B cell (primary cell): ENCODE data around the gene GSTP1. TPM values are rescaled to one million over a fixed set of nuclear protein-coding genes. Genes with fewer than 3 reads are reported as not detected.

Source experiments
- ATAC-seq: fragments of 200-7000 bp; cut with Tn5 transposase; one replicate; pipeline ENCODE4 v1.10.0; 2021; ENCODE audit warnings: low read depth, mild to moderate bottlenecking, moderate number of reproducible peaks, moderate library complexity
- CTCF ChIA-PET: fragments of 350-600 bp; sonication (Branson Sonifier 250); formaldehyde crosslinking; loops from one replicate; lab custom pipeline; 2021; ENCODE audit warnings: antibody characterized with exemption, inconsistent platforms; lab: Charles Lee
- POLR2A ChIA-PET: fragments of 350-600 bp; sonication (Branson Sonifier 250); formaldehyde crosslinking; loops from one replicate; lab custom pipeline; 2021; ENCODE audit warnings: antibody characterized with exemption; lab: Charles Lee
- DNase-seq: peaks from one replicate; pipeline ENCODE4 v3.0.0; 2013
- H2AFZ ChIP-seq: 2 replicates; pipeline ENCODE4 v1.6.1; 2012; ENCODE audit warnings: mild to moderate bottlenecking, low read depth, low read length; ENCODE audit not compliant: insufficient read depth, poor library complexity, severe bottlenecking
- H3K27ac ChIP-seq, 2 donors: 1 replicate in 1 of 2; 2 replicates in 1 of 2; pipeline ENCODE4 v1.5.1; 2012 to 2013; ENCODE audit warnings: low read length in 2 of 2, mild to moderate bottlenecking in 2 of 2, moderate library complexity in 1 of 2
- H3K27me3 ChIP-seq, 4 experiments: fragments of 200-600 bp in 1 of 4; sonication (generic) in 1 of 4; replicated peaks in 1 of 4; 1 replicate in 2 of 4; 2 replicates in 2 of 4; pipeline versions ENCODE4 v1.6.1 to v1.7.0; 2013 to 2016; ENCODE audit warnings: low read length in 3 of 4, mild to moderate bottlenecking in 2 of 4, mixed read lengths in 1 of 4, moderate library complexity in 1 of 4; ENCODE audit not compliant: insufficient read depth in 4 of 4, control insufficient read depth in 3 of 4; ENCODE audit errors: control extremely low read depth in 1 of 4
- H3K36me3 ChIP-seq, 2 experiments: replicated peaks in 1 of 2; 1 replicate in 1 of 2; 2 replicates in 1 of 2; pipeline versions ENCODE4 v1.6.1 to v1.7.1; 2013; ENCODE audit warnings: low read length in 1 of 2; ENCODE audit not compliant: insufficient read depth in 2 of 2, control insufficient read depth in 1 of 2; ENCODE audit errors: control extremely low read depth in 1 of 2, extremely low read depth in 1 of 2
- H3K4me1 ChIP-seq, 2 donors: fragments of 200-600 bp in 1 of 2; sonication (generic) in 1 of 2; 1 replicate in 1 of 2; 2 replicates in 1 of 2; pipeline versions ENCODE4 v1.5.1 to v1.6.1; 2013 to 2017; ENCODE audit warnings: low read length in 2 of 2; ENCODE audit not compliant: control insufficient read depth in 2 of 2, insufficient read depth in 2 of 2
- H3K4me2 ChIP-seq: replicated peaks from 2 replicates; pipeline ENCODE3; 2012; ENCODE audit warnings: mild to moderate bottlenecking, low read depth, low read length; ENCODE audit not compliant: poor library complexity, severe bottlenecking
- H3K4me3 ChIP-seq, 5 experiments: fragments of 200-600 bp in 1 of 5; sonication (generic) in 1 of 5; 1 replicate in 3 of 5; 2 replicates in 2 of 5; pipeline versions ENCODE4 v1.5.1 to v1.7.0; 2011 to 2016; ENCODE audit warnings: low read length in 4 of 5, mild to moderate bottlenecking in 4 of 5, low read depth in 2 of 5, control low read depth in 1 of 5, moderate library complexity in 1 of 5; ENCODE audit not compliant: insufficient read depth in 1 of 5; ENCODE audit errors: control extremely low read depth in 1 of 5, extremely low read depth in 1 of 5
- H3K79me2 ChIP-seq: fragments of 200-600 bp; sonication (generic); one replicate; pipeline ENCODE4 v1.6.0; 2016; ENCODE audit warnings: low read length; ENCODE audit not compliant: control insufficient read depth, insufficient read depth
- H3K9ac ChIP-seq: fragments of 200-600 bp; sonication (generic); 2 replicates; pipeline ENCODE4 v1.6.1; 2017; ENCODE audit warnings: mild to moderate bottlenecking, low read length, moderate library complexity
- H3K9me3 ChIP-seq, 3 donors: one replicate each; pipeline versions ENCODE4 v1.6.1 to v1.7.1; 2013; ENCODE audit warnings: low read length in 2 of 3; ENCODE audit not compliant: control insufficient read depth in 2 of 3, insufficient read depth in 1 of 3; ENCODE audit errors: control extremely low read depth in 1 of 3
- H4K20me1 ChIP-seq: 2 replicates; pipeline ENCODE4 v1.6.0; 2012; ENCODE audit warnings: mild to moderate bottlenecking, low read length; ENCODE audit not compliant: insufficient read depth, control insufficient read depth, poor library complexity, severe bottlenecking
- H3K27ac Mint-ChIP-seq: one replicate; pipeline ENCODE4 v1.8.0; 2021; ENCODE audit warnings: mixed read lengths
- H3K27me3 Mint-ChIP-seq: one replicate; pipeline ENCODE4 v1.8.0; 2021; ENCODE audit warnings: mixed read lengths
- H3K4me1 Mint-ChIP-seq: one replicate; pipeline ENCODE4 v1.8.0; 2021; ENCODE audit warnings: mixed read lengths
- H3K4me3 Mint-ChIP-seq: one replicate; pipeline ENCODE4 v1.8.0; 2021; ENCODE audit warnings: mixed read lengths
- H3K9me3 Mint-ChIP-seq: one replicate; pipeline ENCODE4 v1.8.0; 2022; ENCODE audit warnings: mixed read lengths; ENCODE audit not compliant: insufficient read depth
- CTCF ChIP-seq: fragments of 200-600 bp; IDR thresholded peaks from one replicate; pipeline ENCODE4 v1.8.0; 2022; ENCODE audit warnings: antibody characterized with exemption, mild to moderate bottlenecking
- EZH2 ChIP-seq: IDR thresholded peaks from 2 replicates; pipeline ENCODE4 v1.6.1; 2012; ENCODE audit warnings: borderline replicate concordance, low read depth, mild to moderate bottlenecking, moderate library complexity, low read length; ENCODE audit not compliant: insufficient read depth, poor library complexity, severe bottlenecking
- WGBS: methylation state at CpG from one replicate; pipeline ENCODE4 v1.1.5; 2013; ENCODE audit warnings: missing lambda C conversion rate; ENCODE audit not compliant: insufficient coverage; 5-methylcytosine and 5-hydroxymethylcytosine counted together
- intact Hi-C: fragments of 100-400 bp; cut with micrococcal nuclease; formaldehyde crosslinking; loops from one replicate; pipeline ENCODE4 v1.10.0; 2022
- polyA plus RNA-seq: library from polyadenylated mRNA; depleted of rRNA; stranded (reverse); fragments of >200 nt; gene quantifications from 2 replicates; pipeline ENCODE4 v1.2.3, GENCODE V29; 2012
- total RNA-seq, 2 donors: library from RNA; stranded (reverse); fragments of 120-200 nt in 1 of 2; gene quantifications; 1 replicate in 1 of 2; 2 replicates in 1 of 2; pipeline versions ENCODE4 v1.2.3 to v1.2.4, GENCODE V29; 2013 to 2022

The GSTP1 gene
- total and polyA plus RNA-seq, 2 donors (not counting 1 experiment from before 2014, with no cell fraction given): 200 to 313 TPM

GRCh38 chr11:67611165-67611564 lies 27.6 kb downstream of the GSTP1 start:
- peaks cover 49% of the 10 kb centered on the region for H3K4me1 Mint-ChIP-seq
- H3K9ac ChIP-seq: no peak overlapping the region
- H3K36me3 ChIP-seq: peaks cover 0 to 45% of the 10 kb centered on the region in 2 experiments
- no peak overlapping the region for H3K27ac Mint-ChIP-seq
- no peak for TF ChIP-seq EZH2
- TF ChIP-seq CTCF: no peak
- no peak for ATAC-seq
- intact Hi-C loops: loop anchor here (5.0 kb wide), 1 partner anchor 36 kb away; no protein-coding TSS in a partner anchor
- H3K4me3 ChIP-seq: no peak overlapping the region
- H3K27ac ChIP-seq: no peak overlapping the region
- H3K4me2 ChIP-seq: no peak overlapping the region
- CTCF ChIA-PET: no interaction called here
- no peaks in the 10 kb centered on the region for H3K27me3 ChIP-seq
- no peaks in the 10 kb centered on the region for H3K9me3 ChIP-seq
- H2AFZ ChIP-seq: no peak overlapping the region
- H3K4me3 Mint-ChIP-seq: no peak overlapping the region
- 95% methylated on average over 14 of the region's 14 CpGs for WGBS
- H4K20me1 ChIP-seq: no peaks in the 10 kb centered on the region
- no peak for DNase-seq
- peaks cover 26% of the 10 kb centered on the region for H3K79me2 ChIP-seq
- no peaks in the 10 kb centered on the region for H3K27me3 Mint-ChIP-seq
- POLR2A ChIA-PET: interaction anchor here (2.1 kb wide), 1 partner anchor 28 kb away, joined by 6 read pairs; the partner anchor contains the start of gene GSTP1
- peaks cover 41 to 47% of the 10 kb centered on the region in 2 donors for H3K4me1 ChIP-seq
- no peaks in the 10 kb centered on the region for H3K9me3 Mint-ChIP-seq

GRCh38 chr11:67611704-67612587 lies 28.3 kb downstream of the GSTP1 start:
- no peaks in the 10 kb centered on the region for H3K27me3 Mint-ChIP-seq
- H3K9ac ChIP-seq: no peak overlapping the region
- H3K9me3 Mint-ChIP-seq: no peaks in the 10 kb centered on the region
- peaks cover 24% of the 10 kb centered on the region for H3K79me2 ChIP-seq
- no peak overlapping the region for H3K4me3 Mint-ChIP-seq
- H3K27ac ChIP-seq: no peak overlapping the region
- peak; percentile 20 for DNase-seq
- no peaks in the 10 kb centered on the region for H4K20me1 ChIP-seq
- WGBS: 98% methylated on average over 32 of the region's 37 CpGs
- H3K4me2 ChIP-seq: no peak overlapping the region
- intact Hi-C loops: loop anchor here (5.0 kb wide), 1 partner anchor 35 kb away; no protein-coding TSS in a partner anchor
- ChIA-PET CTCF (interaction anchor here (8.0 kb wide), 1 partner anchor 17 kb away, joined by 85 read pairs; the partner anchor contains the start of gene NUDT8), POLR2A (interaction anchor here (2.1 kb wide), 1 partner anchor 28 kb away, joined by 6 read pairs; the partner anchor contains the start of gene GSTP1)
- peaks cover 47% of the 10 kb centered on the region for H3K4me1 Mint-ChIP-seq
- no peaks in the 10 kb centered on the region for H3K9me3 ChIP-seq
- no peaks in the 10 kb centered on the region for H3K27me3 ChIP-seq
- no peak overlapping the region for H3K4me3 ChIP-seq
- H3K27ac Mint-ChIP-seq: peak overlapping the region; percentile 20
- peaks cover 0 to 45% of the 10 kb centered on the region in 2 experiments for H3K36me3 ChIP-seq
- TF ChIP-seq CTCF (no peak), EZH2 (no peak)
- no peak for ATAC-seq
- peaks cover 41 to 48% of the 10 kb centered on the region in 2 donors for H3K4me1 ChIP-seq
- no peak overlapping the region for H2AFZ ChIP-seq
